ENCODE data around the gene CHTF8.

DNA sequence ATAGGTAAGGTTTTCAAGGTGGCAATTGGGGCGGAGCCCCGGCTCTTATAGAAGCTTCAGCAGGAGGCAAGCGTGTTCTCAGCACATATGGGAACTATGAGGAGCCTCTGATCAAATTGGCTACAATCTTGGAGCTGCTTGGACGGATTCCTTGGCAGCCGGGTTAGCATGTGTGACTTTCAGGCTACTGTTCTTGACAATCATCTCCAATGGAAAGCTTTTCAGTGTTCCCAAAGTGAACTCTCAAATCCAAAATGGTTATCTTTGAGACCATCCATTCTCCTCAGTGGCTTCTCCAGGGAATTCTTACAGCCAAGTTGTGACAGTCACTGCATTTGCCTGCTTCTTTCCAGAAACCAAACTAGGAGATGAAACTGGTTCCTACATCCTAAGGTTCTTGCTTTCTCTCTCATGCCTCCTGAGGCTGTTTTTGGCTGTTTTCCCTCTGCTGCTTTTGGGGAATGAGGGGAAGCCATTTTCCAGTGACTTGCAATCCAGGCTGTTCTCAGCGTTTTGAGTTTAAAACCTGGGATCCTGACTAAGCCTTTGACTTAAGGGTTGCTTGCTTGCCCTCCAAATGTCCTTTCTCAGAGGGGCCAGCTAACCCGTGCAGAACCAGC lies 16.0 kb downstream of the CHTF8 start:
- TF ChIP-seq EZH2phosphoT487 (IDR thresholded peaks at IDR 0.05; ENCODE audit: borderline replicate concordance), result no peak
- TF ChIP-seq, protein P1, sequence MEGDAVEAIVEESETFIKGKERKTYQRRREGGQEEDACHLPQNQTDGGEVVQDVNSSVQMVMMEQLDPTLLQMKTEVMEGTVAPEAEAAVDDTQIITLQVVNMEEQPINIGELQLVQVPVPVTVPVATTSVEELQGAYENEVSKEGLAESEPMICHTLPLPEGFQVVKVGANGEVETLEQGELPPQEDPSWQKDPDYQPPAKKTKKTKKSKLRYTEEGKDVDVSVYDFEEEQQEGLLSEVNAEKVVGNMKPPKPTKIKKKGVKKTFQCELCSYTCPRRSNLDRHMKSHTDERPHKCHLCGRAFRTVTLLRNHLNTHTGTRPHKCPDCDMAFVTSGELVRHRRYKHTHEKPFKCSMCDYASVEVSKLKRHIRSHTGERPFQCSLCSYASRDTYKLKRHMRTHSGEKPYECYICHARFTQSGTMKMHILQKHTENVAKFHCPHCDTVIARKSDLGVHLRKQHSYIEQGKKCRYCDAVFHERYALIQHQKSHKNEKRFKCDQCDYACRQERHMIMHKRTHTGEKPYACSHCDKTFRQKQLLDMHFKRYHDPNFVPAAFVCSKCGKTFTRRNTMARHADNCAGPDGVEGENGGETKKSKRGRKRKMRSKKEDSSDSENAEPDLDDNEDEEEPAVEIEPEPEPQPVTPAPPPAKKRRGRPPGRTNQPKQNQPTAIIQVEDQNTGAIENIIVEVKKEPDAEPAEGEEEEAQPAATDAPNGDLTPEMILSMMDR (conservative IDR thresholded peaks at IDR 0.05; ENCODE audit: low read length), result no peak

All from Loucy (cell line).